ENCODE data around the gene UNC50.

Gene UNC50, protein sequence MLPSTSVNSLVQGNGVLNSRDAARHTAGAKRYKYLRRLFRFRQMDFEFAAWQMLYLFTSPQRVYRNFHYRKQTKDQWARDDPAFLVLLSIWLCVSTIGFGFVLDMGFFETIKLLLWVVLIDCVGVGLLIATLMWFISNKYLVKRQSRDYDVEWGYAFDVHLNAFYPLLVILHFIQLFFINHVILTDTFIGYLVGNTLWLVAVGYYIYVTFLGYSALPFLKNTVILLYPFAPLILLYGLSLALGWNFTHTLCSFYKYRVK

DNA sequence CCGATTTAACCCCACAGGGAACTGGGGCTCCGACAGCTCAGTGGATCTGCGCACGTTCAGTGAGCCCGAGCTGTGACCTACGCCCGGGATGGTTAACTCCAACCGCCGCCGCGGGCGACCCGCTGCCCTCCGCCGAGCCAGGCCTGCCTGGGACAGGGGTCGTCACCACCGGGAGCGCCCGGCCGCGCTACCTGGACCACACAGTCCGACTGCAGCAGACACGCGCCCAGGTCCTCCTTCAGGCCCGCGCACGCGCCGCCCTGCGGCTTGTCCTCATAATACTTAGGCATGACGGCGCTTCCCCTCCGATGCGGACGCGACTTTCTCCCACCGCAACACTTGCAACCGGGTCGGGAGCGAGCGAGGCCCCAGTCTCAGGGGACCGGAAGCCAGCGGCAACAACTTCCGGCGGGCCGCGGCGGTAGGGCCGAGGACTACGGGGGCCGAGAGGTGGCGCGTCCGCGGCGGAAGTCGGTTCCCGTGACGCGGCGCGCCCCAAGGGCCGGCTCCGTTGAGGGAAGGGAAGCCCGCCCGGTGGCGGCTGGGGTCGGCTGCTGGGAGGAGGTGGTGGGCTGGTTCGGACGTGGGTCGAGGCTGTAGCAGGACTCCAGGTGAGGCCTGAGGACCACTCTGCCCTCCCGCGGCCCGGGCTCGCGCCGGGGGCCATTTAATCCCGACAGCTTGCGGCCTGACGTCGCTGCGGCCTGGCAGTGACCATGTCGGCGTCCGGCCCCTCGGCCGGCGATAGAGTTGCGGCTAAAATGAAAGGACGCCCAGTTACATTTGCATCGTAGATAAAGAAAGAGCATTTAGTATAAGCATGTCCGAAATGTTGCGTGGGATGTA, at the start of gene UNC50, which contains the start of gene COA5:
UNC50 (plus strand) TSS at position 474 of the 846 bp plus-strand sequence. CDS start 1,171 bp downstream, outside the sequence.
COA5 (minus strand) TSS at position 397 of the 846 bp plus-strand sequence; CDS start at position 290, 107 bp downstream.
- Histone ChIP-seq H3K4me1 (ENCODE audit: control insufficient read depth in 1 of 2, insufficient read depth in 2 of 2, low read length in 2 of 2) (peaks cover 34% of the 10 kb centered on the region in 2 donors), H3K4me3 (ENCODE audit: low read depth in 1 of 2, low read length in 2 of 2) (peak within 1 kb of the TSS; percentile 93 to 96), H3K27me3 (ENCODE audit: control insufficient read depth in 1 of 2, insufficient read depth in 2 of 2, low read length in 2 of 2) (no peaks in the 10 kb centered on the region), H3K27ac (ENCODE audit: low read depth, low read length) (peak within 1 kb of the TSS; percentile 93), H3K36me3 (ENCODE audit: control insufficient read depth in 1 of 2, insufficient read depth in 2 of 2, low read length in 2 of 2) (peaks cover 6 to 23% of the 10 kb centered on the region in 2 donors), H3K9me3 (ENCODE audit: control insufficient read depth in 1 of 2, low read length in 2 of 2) (no peaks in the 10 kb centered on the region), H3K9ac (ENCODE audit: low read depth in 1 of 2, low read length in 2 of 2) (peak within 1 kb of the TSS; percentile 93 to 97)

DNA sequence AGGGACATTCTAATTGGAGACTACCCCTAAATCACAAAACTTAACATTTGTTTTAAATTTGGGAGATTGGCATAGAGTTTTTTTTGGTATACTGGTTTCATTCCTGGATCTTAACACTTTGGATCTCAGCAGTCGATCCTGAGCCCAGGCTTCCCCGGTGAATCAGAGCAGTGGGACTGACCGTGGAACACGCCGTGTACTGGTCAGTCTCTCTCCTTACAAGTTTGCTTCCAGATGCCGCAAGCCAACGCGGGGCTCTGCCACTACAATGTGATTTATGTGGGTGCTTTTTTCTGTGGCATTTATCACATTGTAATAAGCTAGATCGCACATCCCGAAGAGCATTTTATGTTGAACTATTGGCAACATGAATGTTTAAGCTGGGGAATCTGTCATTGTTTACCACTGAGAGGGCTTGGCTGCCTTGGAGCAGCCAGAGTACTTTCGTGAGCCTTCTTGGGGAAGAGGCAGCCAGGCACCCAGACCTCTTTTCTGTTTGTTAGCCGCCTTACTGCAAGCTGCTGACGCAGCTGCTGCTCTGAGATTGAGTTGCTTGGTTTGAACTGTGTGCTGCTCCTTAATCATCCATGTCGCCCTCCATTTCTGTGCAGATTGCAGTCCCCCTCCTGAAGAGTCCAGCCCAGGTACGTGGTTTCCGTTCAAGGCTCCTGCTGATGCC, 49.4 kb upstream of the UNC50 start:
- Histone ChIP-seq H3K4me3 (ENCODE audit: low read depth in 1 of 2, low read length in 2 of 2) (no peak overlapping the region), H3K36me3 (ENCODE audit: control insufficient read depth in 1 of 2, insufficient read depth in 2 of 2, low read length in 2 of 2) (peaks cover 21 to 53% of the 10 kb centered on the region in 2 donors), H3K9ac (ENCODE audit: low read depth in 1 of 2, low read length in 2 of 2) (no peak overlapping the region)

DNA sequence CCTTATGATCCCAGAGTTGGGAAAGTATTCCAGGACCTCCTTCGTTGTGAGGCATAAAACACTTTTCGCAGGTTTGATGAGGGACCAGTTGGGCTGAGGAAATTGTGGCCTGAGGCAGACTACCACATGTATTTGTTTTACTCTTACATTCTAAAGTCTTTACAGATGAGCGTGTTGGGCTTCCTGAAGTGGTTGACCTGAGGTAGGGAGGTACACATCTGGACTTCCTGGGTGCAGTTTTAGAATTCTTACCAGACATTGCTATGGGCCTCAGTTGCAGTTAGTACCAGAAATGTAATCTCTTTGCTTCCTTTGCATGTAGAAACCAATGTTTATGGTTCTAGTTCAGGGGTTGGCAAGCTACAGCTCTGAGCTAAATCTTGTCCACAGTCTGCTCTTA, 48.8 kb upstream of the UNC50 start:
- peaks cover 22 to 52% of the 10 kb centered on the region in 2 donors for H3K36me3 ChIP-seq (ENCODE audit: control insufficient read depth in 1 of 2, insufficient read depth in 2 of 2, low read length in 2 of 2)
- no peaks in the 10 kb centered on the region for H3K27me3 ChIP-seq (ENCODE audit: control insufficient read depth in 1 of 2, insufficient read depth in 2 of 2, low read length in 2 of 2)
- no peak overlapping the region for H3K27ac ChIP-seq (ENCODE audit: low read depth, low read length)
- no peak overlapping the region for H3K9ac ChIP-seq (ENCODE audit: low read depth in 1 of 2, low read length in 2 of 2)
- no peak overlapping the region for H3K4me3 ChIP-seq (ENCODE audit: low read depth in 1 of 2, low read length in 2 of 2)
- no peaks in the 10 kb centered on the region for H3K9me3 ChIP-seq (ENCODE audit: control insufficient read depth in 1 of 2, low read length in 2 of 2)
- peaks cover 4 to 5% of the 10 kb centered on the region in 2 donors for H3K4me1 ChIP-seq (ENCODE audit: control insufficient read depth in 1 of 2, insufficient read depth in 2 of 2, low read length in 2 of 2)

More for the DNA sequence above, 49.4 kb upstream of the UNC50 start:
- H3K27ac ChIP-seq (ENCODE audit: low read depth, low read length), result no peak overlapping the region
- H3K4me1 ChIP-seq (ENCODE audit: control insufficient read depth in 1 of 2, insufficient read depth in 2 of 2, low read length in 2 of 2), result peaks cover 0 to 5% of the 10 kb centered on the region in 2 donors
- no peaks in the 10 kb centered on the region for H3K27me3 ChIP-seq (ENCODE audit: control insufficient read depth in 1 of 2, insufficient read depth in 2 of 2, low read length in 2 of 2)
- H3K9me3 ChIP-seq (ENCODE audit: control insufficient read depth in 1 of 2, low read length in 2 of 2), result no peaks in the 10 kb centered on the region

DNA sequence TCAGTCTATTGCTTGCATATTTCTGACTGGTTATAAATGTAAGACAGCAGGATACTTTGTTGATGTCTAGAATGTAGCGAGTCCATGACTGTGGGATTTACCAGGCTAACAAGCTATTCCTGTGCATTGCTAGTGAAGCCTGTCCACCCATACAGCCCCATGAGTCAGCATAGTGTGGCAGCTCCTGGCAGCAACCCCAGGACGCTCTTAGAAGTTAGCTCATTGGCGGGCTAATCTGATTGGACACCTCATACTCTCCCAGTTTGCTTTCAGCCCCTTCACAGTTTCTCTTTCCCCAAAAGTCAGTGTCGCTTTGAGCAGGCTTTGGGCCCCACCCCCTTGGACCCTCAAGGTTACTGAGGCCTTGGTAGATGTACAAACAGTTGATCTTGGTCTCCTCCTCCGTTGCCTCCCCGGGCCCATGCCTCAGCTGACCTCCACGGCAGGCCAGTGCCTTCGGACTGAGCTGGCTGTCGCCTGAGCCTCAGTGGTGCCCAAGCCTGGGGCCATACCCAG, 48.1 kb upstream of the UNC50 start:
- H3K9me3 ChIP-seq (ENCODE audit: control insufficient read depth in 1 of 2, low read length in 2 of 2), result no peaks in the 10 kb centered on the region
- peaks cover 23 to 53% of the 10 kb centered on the region in 2 donors for H3K36me3 ChIP-seq (ENCODE audit: control insufficient read depth in 1 of 2, insufficient read depth in 2 of 2, low read length in 2 of 2)
- H3K9ac ChIP-seq (ENCODE audit: low read depth in 1 of 2, low read length in 2 of 2), result no peak overlapping the region
- H3K27me3 ChIP-seq (ENCODE audit: control insufficient read depth in 1 of 2, insufficient read depth in 2 of 2, low read length in 2 of 2), result no peaks in the 10 kb centered on the region
- peaks cover 8 to 13% of the 10 kb centered on the region in 2 donors for H3K4me1 ChIP-seq (ENCODE audit: control insufficient read depth in 1 of 2, insufficient read depth in 2 of 2, low read length in 2 of 2)
- H3K4me3 ChIP-seq (ENCODE audit: low read depth in 1 of 2, low read length in 2 of 2), result no peak overlapping the region
- H3K27ac ChIP-seq (ENCODE audit: low read depth, low read length), result no peak overlapping the region

DNA sequence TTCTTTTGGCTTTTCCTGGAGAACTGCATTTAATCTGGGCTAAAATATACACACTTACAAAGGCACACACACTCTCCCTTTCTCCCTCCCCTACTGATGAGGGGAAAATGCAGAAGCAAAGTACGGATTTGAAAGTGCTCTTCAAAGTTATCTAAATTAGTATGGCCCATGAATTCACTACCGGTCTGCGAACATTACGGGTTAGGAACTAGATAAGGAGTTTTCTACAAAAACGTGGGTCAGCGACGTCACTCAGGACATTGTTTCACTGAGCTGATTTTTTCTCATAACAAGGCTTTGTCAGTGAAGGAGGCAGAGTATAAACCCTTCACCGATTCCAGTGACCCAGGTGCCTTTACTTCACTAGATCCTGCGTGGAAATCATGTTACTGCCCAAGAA, 47.4 kb upstream of the UNC50 start:
- Histone ChIP-seq H3K4me1 (ENCODE audit: control insufficient read depth in 1 of 2, insufficient read depth in 2 of 2, low read length in 2 of 2) (peaks cover 8 to 13% of the 10 kb centered on the region in 2 donors), H3K4me3 (ENCODE audit: low read depth in 1 of 2, low read length in 2 of 2) (no peak overlapping the region), H3K36me3 (ENCODE audit: control insufficient read depth in 1 of 2, insufficient read depth in 2 of 2, low read length in 2 of 2) (peaks cover 21 to 53% of the 10 kb centered on the region in 2 donors), H3K9me3 (ENCODE audit: control insufficient read depth in 1 of 2, low read length in 2 of 2) (no peaks in the 10 kb centered on the region), H3K27ac (ENCODE audit: low read depth, low read length) (no peak overlapping the region), H3K27me3 (ENCODE audit: control insufficient read depth in 1 of 2, insufficient read depth in 2 of 2, low read length in 2 of 2) (no peaks in the 10 kb centered on the region), H3K9ac (ENCODE audit: low read depth in 1 of 2, low read length in 2 of 2) (no peak overlapping the region)

DNA sequence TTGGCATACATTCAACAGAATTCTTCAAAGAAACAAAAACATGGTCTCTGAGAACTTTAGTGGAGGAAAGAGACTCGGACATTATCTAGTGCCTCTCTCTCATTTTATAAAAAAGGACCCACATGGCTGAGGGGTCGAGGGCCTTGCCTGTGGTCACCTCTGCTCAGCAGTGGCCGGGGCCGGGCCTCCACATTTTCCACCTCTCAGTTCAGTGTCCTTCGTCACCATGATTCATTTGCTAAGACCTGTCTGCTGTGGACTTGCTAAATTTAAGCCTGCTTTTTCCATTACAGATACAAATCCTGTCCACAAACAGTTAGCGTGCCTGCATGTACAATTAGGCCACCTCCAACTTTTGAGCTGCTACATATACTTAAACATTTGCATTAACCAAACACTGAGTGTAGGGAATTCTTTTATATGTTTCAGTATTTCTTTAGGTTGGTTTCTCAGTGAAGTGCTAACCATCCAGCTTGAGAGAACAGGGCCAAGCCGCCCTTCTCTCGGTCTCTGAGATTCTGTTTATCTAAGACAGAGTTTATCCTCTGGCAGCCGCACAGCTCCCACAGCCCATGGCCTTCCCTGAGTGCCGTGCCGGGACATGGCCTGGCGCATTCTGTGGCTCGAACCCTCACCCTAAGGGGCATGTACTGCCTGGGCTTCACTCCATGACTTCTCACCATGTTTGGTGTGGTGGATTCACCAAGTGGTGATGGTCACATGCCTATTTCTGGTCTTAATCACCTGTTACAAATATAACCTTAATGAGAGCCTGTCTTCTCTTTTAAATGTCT, 46.3 kb upstream of the UNC50 start:
- peaks cover 29 to 55% of the 10 kb centered on the region in 2 donors for H3K36me3 ChIP-seq (ENCODE audit: control insufficient read depth in 1 of 2, insufficient read depth in 2 of 2, low read length in 2 of 2)
- no peak overlapping the region for H3K9ac ChIP-seq (ENCODE audit: low read depth in 1 of 2, low read length in 2 of 2)
- H3K9me3 ChIP-seq (ENCODE audit: control insufficient read depth in 1 of 2, low read length in 2 of 2), result no peaks in the 10 kb centered on the region
- peaks cover 8 to 13% of the 10 kb centered on the region in 2 donors for H3K4me1 ChIP-seq (ENCODE audit: control insufficient read depth in 1 of 2, insufficient read depth in 2 of 2, low read length in 2 of 2)
- no peak overlapping the region for H3K27ac ChIP-seq (ENCODE audit: low read depth, low read length)
- H3K27me3 ChIP-seq (ENCODE audit: control insufficient read depth in 1 of 2, insufficient read depth in 2 of 2, low read length in 2 of 2), result no peaks in the 10 kb centered on the region
- H3K4me3 ChIP-seq (ENCODE audit: low read depth in 1 of 2, low read length in 2 of 2), result no peak overlapping the region

DNA sequence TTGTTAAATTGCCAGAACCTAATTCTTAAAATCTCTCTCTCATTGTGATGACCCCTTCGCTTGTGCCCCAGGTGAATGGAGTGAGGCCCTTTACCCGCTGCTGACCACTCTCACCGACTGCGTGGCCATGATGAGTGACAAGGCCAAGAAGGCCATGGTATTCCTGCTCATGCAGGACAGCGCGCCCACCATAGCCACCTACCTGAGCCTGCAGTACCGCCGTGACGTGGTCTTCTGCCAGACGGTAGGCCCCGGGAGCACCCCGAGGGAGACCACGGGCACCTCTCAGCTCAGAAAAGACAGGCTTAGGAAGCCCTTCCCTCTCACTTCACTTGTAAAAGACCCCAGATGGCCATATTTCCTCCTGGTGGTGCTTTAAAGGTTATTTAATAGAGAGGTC, 45.0 kb upstream of the UNC50 start:
- peaks cover 32 to 58% of the 10 kb centered on the region in 2 donors for H3K36me3 ChIP-seq (ENCODE audit: control insufficient read depth in 1 of 2, insufficient read depth in 2 of 2, low read length in 2 of 2)
- H3K9me3 ChIP-seq (ENCODE audit: control insufficient read depth in 1 of 2, low read length in 2 of 2), result no peaks in the 10 kb centered on the region
- H3K27ac ChIP-seq (ENCODE audit: low read depth, low read length), result no peak overlapping the region
- H3K9ac ChIP-seq (ENCODE audit: low read depth in 1 of 2, low read length in 2 of 2), result no peak overlapping the region
- H3K4me1 ChIP-seq (ENCODE audit: control insufficient read depth in 1 of 2, insufficient read depth in 2 of 2, low read length in 2 of 2), result peaks cover 8 to 13% of the 10 kb centered on the region in 2 donors
- no peak overlapping the region for H3K4me3 ChIP-seq (ENCODE audit: low read depth in 1 of 2, low read length in 2 of 2)
- no peaks in the 10 kb centered on the region for H3K27me3 ChIP-seq (ENCODE audit: control insufficient read depth in 1 of 2, insufficient read depth in 2 of 2, low read length in 2 of 2)

DNA sequence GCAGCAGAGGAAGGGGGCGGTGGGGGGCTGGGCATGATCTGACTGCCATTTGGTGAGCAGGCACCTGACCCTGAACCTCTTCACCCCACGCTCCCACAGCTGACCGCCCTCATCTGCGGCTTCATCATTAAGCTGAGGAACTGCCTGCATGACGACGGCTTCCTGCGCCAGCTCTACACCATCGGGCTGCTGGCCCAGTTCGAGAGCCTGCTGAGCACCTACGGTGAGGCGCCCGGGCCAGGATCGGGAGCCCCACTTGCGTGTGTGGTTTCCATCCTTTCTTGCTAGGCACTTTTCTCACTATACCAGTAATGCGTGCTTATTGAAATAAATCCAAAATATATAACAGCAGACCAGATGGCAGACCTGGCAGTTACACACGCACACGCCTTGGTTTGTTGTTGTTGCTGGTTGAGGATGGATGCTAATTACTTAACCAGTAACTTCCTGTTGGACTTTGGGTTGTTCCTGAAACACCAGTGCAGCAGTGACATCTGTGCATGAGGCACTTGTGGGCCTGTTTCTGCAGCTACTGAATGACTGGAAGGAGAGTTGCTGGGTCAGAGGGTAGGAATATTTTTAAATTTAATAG, 43.8 kb upstream of the UNC50 start:
- Histone ChIP-seq H3K4me1 (ENCODE audit: control insufficient read depth in 1 of 2, insufficient read depth in 2 of 2, low read length in 2 of 2) (peaks cover 8 to 9% of the 10 kb centered on the region in 2 donors), H3K27ac (ENCODE audit: low read depth, low read length) (no peak overlapping the region), H3K9me3 (ENCODE audit: control insufficient read depth in 1 of 2, low read length in 2 of 2) (no peaks in the 10 kb centered on the region), H3K9ac (ENCODE audit: low read depth in 1 of 2, low read length in 2 of 2) (no peak overlapping the region), H3K36me3 (ENCODE audit: control insufficient read depth in 1 of 2, insufficient read depth in 2 of 2, low read length in 2 of 2) (peaks cover 33 to 62% of the 10 kb centered on the region in 2 donors), H3K27me3 (ENCODE audit: control insufficient read depth in 1 of 2, insufficient read depth in 2 of 2, low read length in 2 of 2) (no peaks in the 10 kb centered on the region), H3K4me3 (ENCODE audit: low read depth in 1 of 2, low read length in 2 of 2) (no peak overlapping the region)

DNA sequence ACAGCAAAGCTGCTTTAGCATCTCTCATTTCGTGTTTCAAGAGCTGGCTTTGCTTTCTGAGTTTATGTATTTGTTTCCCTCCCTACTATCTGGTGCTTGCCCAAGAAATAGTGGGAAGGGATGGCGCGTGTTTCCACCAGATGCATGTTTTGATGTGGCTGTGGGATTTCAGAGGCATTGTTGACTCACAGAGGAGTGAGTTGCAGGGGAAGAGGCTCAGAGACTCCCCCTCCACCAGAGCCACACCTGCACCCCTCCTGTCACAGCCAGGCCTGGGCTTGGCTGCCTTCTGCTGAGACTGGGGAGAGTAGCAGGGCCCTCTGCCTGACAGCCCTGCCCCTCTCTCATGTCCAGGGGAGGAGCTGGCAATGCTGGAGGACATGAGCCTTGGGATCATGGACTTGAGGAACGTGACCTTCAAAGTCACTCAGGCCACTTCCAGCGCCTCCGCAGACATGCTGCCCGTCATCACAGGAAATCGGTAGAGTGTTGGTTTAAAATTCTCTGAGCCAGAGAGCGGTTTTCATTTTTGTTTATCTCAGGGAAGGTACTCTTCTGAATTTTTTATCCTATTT, 43.0 kb upstream of the UNC50 start:
- H3K27ac ChIP-seq (ENCODE audit: low read depth, low read length), result no peak overlapping the region
- peaks cover 8 to 9% of the 10 kb centered on the region in 2 donors for H3K4me1 ChIP-seq (ENCODE audit: control insufficient read depth in 1 of 2, insufficient read depth in 2 of 2, low read length in 2 of 2)
- H3K4me3 ChIP-seq (ENCODE audit: low read depth in 1 of 2, low read length in 2 of 2), result no peak overlapping the region
- no peaks in the 10 kb centered on the region for H3K27me3 ChIP-seq (ENCODE audit: control insufficient read depth in 1 of 2, insufficient read depth in 2 of 2, low read length in 2 of 2)
- H3K9me3 ChIP-seq (ENCODE audit: control insufficient read depth in 1 of 2, low read length in 2 of 2), result no peaks in the 10 kb centered on the region
- no peak overlapping the region for H3K9ac ChIP-seq (ENCODE audit: low read depth in 1 of 2, low read length in 2 of 2)
- peaks cover 40 to 69% of the 10 kb centered on the region in 2 donors for H3K36me3 ChIP-seq (ENCODE audit: control insufficient read depth in 1 of 2, insufficient read depth in 2 of 2, low read length in 2 of 2)
